ENCODE measurements around the gene TMEM63C.

The TMEM63C gene

GRCh38 chr14:77272261-77272660 lies 90.7 kb downstream of the TMEM63C start:
- DNase-seq (ENCODE audit: extremely low read depth, low read depth), result no peak
- H3K4me3 ChIP-seq (replicated peaks; ENCODE audit: low read depth, low read length), result no peak overlapping the region
- TF ChIP-seq, protein P1, sequence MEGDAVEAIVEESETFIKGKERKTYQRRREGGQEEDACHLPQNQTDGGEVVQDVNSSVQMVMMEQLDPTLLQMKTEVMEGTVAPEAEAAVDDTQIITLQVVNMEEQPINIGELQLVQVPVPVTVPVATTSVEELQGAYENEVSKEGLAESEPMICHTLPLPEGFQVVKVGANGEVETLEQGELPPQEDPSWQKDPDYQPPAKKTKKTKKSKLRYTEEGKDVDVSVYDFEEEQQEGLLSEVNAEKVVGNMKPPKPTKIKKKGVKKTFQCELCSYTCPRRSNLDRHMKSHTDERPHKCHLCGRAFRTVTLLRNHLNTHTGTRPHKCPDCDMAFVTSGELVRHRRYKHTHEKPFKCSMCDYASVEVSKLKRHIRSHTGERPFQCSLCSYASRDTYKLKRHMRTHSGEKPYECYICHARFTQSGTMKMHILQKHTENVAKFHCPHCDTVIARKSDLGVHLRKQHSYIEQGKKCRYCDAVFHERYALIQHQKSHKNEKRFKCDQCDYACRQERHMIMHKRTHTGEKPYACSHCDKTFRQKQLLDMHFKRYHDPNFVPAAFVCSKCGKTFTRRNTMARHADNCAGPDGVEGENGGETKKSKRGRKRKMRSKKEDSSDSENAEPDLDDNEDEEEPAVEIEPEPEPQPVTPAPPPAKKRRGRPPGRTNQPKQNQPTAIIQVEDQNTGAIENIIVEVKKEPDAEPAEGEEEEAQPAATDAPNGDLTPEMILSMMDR (IDR thresholded peaks at IDR 0.05; ENCODE audit: low read depth, low read length, missing control alignments), result no peak

DNA sequence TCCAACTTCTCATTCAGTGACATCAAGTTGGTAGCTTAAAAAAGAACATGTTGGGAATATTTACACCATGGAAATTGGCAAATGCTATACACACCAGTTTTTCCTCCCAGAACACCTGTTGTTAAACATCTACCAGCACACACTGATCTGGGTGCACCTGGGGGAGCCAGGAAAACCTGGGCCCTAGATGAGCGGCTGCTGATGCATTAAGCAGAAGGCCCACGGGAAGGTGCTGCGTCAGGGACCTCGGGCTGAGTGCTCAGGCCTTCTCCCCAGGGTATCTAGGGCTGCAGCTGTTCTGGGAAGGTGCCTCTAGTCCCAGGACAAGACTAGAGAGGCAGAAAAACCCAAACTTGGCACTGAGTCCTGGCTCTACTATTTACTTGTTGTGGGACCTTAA lies 92.2 kb downstream of the TMEM63C start:
- TF ChIP-seq, protein P1 (IDR thresholded peaks at IDR 0.05; ENCODE audit: low read depth, low read length, missing control alignments), result no peak
- H3K4me3 ChIP-seq (replicated peaks; ENCODE audit: low read depth, low read length), result no peak overlapping the region
- no peak for DNase-seq (ENCODE audit: extremely low read depth, low read depth)

DNA sequence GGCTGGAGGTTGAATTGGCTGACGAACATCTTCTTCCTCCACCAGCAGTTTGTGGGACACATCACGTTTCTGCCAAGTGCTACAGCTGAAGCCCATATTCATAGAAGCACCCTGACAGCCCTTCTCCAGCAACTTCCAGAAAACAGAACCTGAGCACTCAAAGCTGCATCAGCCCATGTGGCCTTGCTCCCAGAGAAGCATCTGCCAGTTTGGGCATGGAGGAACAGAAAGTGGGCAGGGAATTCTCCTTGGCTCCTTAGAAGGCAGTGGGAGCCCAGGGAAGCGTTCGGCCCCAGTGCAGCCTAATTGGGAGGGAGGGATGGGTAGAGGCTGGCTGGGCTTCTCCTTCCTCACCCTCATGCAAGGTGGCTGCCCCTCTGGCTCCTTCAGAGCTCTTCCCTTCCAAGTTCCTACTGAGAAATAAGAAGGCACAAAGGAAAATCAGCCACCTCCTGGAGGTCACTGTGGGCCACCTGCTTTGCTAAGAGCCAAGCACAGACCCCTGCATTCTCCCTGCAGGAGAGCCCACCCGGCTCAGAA lies 93.5 kb downstream of the TMEM63C start:
- no peak for DNase-seq (ENCODE audit: extremely low read depth, low read depth)
- no peak overlapping the region for H3K4me3 ChIP-seq (replicated peaks; ENCODE audit: low read depth, low read length)
- TF ChIP-seq, protein P1 (IDR thresholded peaks at IDR 0.05; ENCODE audit: low read depth, low read length, missing control alignments), result no peak

GRCh38 chr14:77275601-77276017 lies 94.0 kb downstream of the TMEM63C start:
- H3K4me3 ChIP-seq (replicated peaks; ENCODE audit: low read depth, low read length), result no peak overlapping the region
- TF ChIP-seq, protein P1 (IDR thresholded peaks at IDR 0.05; ENCODE audit: low read depth, low read length, missing control alignments), result no peak
- DNase-seq (ENCODE audit: extremely low read depth, low read depth), result no peak

- DNase-seq (ENCODE audit: extremely low read depth, low read depth), result no peak
- no peak overlapping the region for H3K4me3 ChIP-seq (replicated peaks; ENCODE audit: low read depth, low read length)
- TF ChIP-seq, protein P1 (IDR thresholded peaks at IDR 0.05; ENCODE audit: low read depth, low read length, missing control alignments), result no peak
Observed at GRCh38 chr14:77276295-77276935, 94.8 kb downstream of the TMEM63C start.

DNA sequence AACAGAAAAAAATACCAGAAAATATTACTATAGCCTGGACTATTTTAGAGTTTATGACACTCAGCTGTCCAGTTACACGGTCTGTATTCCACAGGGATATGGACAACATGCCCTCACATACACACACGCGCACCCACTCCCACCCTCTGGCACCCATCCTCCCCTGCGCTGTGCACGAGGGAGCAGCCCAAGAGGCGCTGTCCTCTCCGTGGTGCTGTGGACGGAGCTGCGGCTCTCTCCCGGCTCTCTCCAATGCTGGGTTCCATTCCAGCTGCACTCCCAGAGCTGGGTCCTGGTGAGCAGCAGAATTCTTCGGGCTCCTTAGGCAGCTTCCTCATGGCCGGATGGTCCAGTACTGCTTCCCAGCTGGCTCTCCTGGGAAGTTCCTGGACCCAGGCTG lies 95.4 kb downstream of the TMEM63C start:
- TF ChIP-seq, protein P1 (IDR thresholded peaks at IDR 0.05; ENCODE audit: low read depth, low read length, missing control alignments), result no peak
- DNase-seq (ENCODE audit: extremely low read depth, low read depth), result no peak
- H3K4me3 ChIP-seq (replicated peaks; ENCODE audit: low read depth, low read length), result no peak overlapping the region

Measured in HFF-Myc (cell line).